HG03571 (cell line): ENCODE measurements around the gene TAPBP.
A peak's percentile ranks its signal among the peaks of the same experiment; 100 is the strongest.
"Not testable (repeated sequence)": the region's sequence is repeated elsewhere in the genome, so short reads cannot be mapped to it uniquely, and the experiment has no call there.

ENCODE experiments used
- ATAC-seq: cut with Tn5 transposase; IDR thresholded peaks from one replicate; pipeline ENCODE4 v1.9.1; 2021; ENCODE audit not compliant: unreplicated experiment

The TAPBP gene

DNA sequence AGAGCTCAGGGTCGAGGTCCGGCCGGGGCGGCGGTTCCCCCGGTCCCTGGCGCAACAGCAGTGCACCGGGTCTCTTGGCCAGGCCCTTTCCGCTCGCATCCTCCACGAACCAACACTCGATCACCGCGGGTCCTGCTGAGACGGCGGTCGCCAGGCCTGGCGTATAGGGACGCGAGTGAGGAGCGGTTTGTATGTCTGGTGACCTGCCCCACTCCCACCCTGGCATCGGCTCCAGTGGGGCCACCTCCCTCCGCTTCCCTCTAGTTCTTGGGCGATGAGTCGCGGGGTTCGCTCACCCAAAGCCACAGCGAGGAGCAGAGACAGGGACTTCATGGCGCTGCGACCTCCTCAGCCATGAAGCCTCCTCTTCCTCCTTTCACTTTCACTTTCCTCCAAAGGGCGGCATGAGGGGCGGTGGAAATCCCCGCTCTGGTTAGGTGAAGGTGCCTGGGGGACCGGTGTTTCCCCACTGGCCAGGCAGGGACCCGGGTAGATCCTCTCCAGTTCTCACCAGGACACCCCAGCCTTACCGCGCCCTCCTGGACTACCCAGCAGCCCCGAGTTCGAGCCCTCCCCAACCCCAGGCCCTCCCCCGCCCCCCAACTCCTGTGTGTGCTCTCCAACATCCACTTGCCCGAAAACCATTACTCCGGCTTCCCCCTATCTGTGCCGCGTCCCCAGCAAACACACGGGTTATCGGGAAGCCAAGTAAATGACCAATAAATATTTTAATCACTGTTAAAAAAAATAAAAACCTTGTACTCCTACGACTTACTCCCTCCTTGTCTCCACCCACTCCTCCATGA lies at the start of gene TAPBP:
Gene TAPBP, minus strand, starts transcription at position 370 of the 806 bp plus-strand sequence. Its CDS starts 37 bp downstream, at position 333.
- ATAC-seq, result peak; percentile 41

DNA sequence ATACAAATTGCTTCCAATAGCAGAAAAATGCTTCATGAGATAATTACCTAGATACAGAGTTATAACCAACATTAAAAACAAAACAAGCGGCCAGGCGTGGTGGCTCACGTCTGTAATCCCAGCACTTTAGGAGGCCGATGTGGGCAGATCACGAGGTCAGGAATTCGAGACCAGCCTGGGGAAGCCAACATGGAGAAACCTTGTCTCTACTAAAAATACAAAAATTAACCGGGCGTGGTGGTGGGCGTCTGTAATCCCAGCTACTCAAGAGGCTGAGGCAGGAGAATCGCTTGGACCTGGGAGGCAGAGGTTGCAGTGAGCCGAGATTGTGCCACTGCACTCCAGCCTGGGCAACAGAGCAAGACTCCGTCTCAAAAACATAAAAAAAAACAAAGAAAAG lies 49.6 kb upstream of the TAPBP start:
- not testable (repeated sequence) for ATAC-seq

DNA sequence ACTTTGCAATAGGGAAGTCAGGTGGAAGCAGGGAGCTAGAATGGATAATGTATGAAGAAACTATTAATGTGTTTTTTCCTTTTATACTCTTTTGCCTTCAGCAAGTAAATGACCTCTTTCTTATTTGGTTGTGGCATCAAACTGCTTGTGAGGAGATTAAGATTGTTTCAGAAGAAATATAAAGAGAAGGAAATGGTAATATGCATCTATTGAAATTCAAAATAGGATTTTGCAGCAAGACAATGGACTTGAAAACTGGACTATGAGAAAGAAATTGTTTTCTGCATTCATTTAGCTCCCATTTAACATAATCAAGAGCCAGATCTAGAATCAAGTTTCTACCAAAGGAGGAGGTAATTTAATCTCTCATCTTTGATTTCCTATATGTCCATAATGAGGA lies 45.5 kb upstream of the TAPBP start:
- ATAC-seq, result no peak

DNA sequence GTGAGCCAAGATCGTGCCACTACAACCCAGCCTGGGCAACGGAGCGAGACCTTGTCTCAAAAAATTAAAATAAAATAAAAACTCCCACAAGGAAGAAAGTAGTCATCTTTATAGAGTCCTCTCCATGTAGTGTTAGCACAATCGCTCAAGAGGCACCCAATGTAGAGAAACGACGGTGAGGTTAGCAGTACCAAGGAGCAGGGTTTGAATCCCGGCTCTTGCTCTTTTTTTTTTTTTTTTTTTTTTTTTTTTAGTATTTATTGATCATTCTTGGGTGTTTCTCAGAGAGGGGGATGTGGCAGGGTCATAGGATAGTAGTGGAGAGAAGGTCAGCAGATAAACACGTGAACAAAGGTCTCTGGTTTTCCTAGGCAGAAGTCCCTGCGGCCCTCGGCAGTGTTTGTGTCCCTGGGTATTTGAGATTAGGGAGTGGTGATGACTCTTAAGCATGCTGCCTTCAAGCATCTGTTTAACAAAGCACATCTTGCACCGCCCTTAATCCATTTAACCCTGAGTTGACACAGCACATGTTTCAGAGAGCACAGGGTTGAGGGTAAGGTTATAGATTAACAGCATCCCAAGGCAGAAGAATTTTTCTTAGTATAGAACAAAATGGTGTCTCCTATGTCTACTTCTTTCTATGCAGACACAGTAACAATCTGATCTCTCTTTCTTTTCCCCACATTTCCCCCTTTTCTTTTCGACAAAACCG lies 43.4 kb upstream of the TAPBP start:
- not testable (repeated sequence) for ATAC-seq

GRCh38 chr6:33356295-33356694 lies 42.4 kb upstream of the TAPBP start:
- ATAC-seq, result no peak

- ATAC-seq, result not testable (repeated sequence)
Observed at GRCh38 chr6:33355860-33356259, 42.0 kb upstream of the TAPBP start.

GRCh38 chr6:33347816-33348215 lies 33.9 kb upstream of the TAPBP start:
- ATAC-seq, result no peak

DNA sequence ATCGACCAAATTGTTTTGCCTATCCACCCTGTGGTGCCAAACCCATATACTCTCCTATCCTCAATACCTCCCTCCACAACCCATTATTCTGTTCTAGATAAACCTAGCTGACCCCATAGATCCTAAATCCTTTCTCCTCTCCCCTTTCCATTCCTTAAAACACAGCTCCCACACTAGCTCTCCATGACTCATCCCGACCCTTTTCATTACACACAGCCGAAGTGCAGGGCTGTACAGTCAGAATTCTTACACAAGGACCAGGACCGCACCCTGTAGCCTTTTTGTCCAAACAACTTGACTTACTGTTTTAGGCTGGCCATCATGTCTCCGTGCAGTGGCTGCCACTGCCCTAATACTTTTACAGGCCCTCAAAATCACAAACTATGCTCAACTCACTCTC lies 33.1 kb upstream of the TAPBP start:
- not testable (repeated sequence) for ATAC-seq

- no peak for ATAC-seq
Observed at GRCh38 chr6:33344701-33345697, 31.1 kb upstream of the TAPBP start.

GRCh38 chr6:33343953-33344611 lies 30.2 kb upstream of the TAPBP start:
- ATAC-seq, result no peak

DNA sequence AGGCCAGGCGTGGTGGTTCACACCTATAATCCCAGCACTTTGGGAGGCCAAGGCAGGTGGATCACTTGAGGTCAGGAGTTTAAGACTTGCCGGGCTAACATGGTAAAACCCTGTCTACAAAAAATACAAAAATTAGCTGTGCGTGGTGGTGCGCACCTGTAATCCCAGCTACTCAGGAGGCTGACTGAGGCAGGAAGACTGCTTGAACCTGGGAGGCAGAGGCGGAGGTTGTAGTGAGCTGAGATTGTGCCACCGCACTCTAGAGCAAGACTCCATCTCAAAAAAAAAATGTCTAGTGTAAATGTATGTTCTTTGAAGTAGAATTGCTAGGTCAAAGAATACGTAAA lies 29.7 kb upstream of the TAPBP start:
- not testable (repeated sequence) for ATAC-seq

GRCh38 chr6:33339193-33339592 lies 25.3 kb upstream of the TAPBP start:
- no peak for ATAC-seq

- ATAC-seq, result no peak
Observed at GRCh38 chr6:33336495-33336894, 22.6 kb upstream of the TAPBP start.

- no peak for ATAC-seq
Observed at GRCh38 chr6:33335916-33336315, 22.0 kb upstream of the TAPBP start.

GRCh38 chr6:33333666-33334065 lies 19.8 kb upstream of the TAPBP start:
- ATAC-seq, result no peak

DNA sequence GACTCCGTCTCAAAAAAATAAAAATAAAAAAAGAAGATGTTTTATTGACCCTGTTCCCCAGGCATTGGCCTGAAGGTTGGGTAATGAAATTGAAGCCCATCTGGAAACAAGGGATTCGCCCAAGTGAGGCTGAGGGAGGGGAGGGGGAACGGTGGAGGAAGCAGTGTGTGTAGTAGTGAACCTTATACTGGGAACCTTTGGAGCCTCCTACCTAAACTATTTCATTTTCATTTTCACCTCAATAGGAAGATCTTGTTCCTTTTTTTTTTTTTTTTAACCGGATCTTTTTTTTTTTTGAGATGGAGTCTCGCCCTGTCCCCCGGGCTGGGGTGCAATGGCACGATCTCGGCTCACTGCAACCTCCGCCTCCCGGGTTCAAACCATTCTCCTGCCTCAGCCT lies 16.9 kb upstream of the TAPBP start:
- ATAC-seq, result no peak

GRCh38 chr6:33329058-33329457 lies 15.2 kb upstream of the TAPBP start:
- no peak for ATAC-seq

GRCh38 chr6:33324125-33324524 lies 10.2 kb upstream of the TAPBP start:
- no peak for ATAC-seq

- ATAC-seq, result no peak
Observed at GRCh38 chr6:33323623-33323948, 9.7 kb upstream of the TAPBP start.

GRCh38 chr6:33321227-33321626 lies 7.3 kb upstream of the TAPBP start:
- ATAC-seq, result no peak
